Activated CD8-positive, alpha-beta memory T cell treated with anti-CD3 and anti-CD28 coated beads for 36 hours (primary cell): ENCODE measurements around the gene KANK4. TPM values are rescaled to one million over a fixed set of nuclear protein-coding genes. Genes with fewer than 3 reads are reported as not detected.

Source experiments
- total RNA-seq, 2 experiments: library from RNA; stranded (reverse); gene quantifications; one replicate each; pipeline ENCODE4 v1.2.3, GENCODE V29; 2021

KANK4 gene
- total RNA-seq, 2 experiments from 2014 or later = not detected

Other genes starting within 250 kb of the KANK4 start
- gene L1TD1, start 124.6 kb downstream of the KANK4 start, total RNA-seq = not detected
- gene USP1, start 117.6 kb upstream of the KANK4 start, total RNA-seq = 100 to 1,000 TPM in 1 of 2 experiments, 10 to 100 TPM in 1; 98.4 to 101 TPM